Stimulated activated CD4-positive, alpha-beta T cell treated with anti-CD3 and anti-CD28 coated beads, Interleukin-12 subunit alpha, Interleukin-12 subunit beta, amount 100 ng/mL, for 24 hours (primary cell): ENCODE data around the gene TSKU.

Experiments
- DNase-seq, 2 experiments: peaks; one replicate each; pipeline ENCODE4 v3.0.0-alpha.2; 2020; ENCODE audit warnings: low read depth in 2 of 2

The TSKU gene

DNA sequence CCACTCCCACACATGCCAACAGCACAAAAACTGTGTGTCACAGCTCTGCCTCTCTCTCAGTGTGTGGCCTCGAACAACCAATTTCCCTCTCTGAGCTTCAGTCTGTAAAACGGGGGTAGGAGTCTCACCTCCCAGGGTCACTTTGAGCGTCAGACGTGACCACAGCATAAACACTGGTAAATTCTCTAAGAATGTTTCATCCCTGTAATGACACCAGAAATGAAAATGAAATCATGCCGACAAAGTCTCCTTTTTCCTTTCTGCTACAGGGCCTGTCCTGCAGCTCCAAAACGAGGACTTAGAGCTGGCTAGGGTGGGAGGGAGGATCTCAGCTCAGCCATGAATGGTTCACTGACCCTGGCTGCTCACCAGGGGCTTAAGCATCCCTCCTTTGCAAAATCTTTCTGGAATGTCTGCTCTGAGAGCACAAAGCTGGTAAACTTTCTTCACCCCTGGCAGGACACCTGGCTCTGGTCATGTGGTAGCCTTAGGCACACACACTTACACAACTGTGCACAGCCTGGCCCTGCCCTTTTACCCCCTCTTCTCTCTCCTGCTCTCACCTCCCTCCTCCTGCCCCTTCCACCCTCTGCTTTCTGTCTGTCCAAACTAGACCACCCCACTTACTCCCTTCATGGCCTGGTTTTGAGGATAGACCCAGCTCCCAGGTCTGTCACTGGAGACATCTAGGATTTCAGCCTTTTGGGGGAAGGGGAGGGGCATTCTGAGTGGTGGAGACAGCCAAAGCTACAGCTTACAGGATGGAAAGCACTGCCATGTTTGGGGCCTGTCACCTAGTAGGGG lies 12.3 kb upstream of the TSKU start:
- DNase-seq: no peak

DNA sequence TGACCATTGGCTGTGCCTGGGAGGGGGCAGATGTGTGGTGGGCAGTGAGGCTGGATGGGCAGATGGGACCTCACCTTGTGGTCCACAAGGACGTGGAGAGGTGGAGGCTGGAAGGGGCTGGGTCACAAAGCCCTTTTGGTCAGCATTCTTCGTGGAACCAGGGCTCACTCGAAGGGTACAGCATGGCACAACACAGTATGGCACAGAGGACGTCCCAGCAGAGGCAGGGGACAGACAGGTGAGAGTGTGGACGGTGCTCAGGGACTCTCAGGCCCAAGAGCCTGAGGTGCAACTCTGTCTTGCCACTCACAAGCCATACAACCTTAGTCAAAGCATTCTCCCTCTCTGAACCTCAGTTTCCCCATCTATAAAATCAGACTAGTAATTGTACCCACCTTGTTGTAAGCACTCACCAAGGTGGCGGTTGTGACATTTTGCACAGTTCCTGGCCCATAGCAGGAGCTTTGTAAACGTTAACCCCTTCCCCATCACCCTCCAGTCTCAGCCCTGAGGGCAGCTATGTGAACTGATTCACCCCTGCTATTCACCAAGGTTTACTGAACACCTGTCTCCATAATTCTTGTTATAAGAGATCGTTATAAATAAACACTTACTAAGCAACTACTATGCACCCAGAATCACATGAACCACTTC lies 11.6 kb upstream of the TSKU start:
- DNase-seq: no peak

DNA sequence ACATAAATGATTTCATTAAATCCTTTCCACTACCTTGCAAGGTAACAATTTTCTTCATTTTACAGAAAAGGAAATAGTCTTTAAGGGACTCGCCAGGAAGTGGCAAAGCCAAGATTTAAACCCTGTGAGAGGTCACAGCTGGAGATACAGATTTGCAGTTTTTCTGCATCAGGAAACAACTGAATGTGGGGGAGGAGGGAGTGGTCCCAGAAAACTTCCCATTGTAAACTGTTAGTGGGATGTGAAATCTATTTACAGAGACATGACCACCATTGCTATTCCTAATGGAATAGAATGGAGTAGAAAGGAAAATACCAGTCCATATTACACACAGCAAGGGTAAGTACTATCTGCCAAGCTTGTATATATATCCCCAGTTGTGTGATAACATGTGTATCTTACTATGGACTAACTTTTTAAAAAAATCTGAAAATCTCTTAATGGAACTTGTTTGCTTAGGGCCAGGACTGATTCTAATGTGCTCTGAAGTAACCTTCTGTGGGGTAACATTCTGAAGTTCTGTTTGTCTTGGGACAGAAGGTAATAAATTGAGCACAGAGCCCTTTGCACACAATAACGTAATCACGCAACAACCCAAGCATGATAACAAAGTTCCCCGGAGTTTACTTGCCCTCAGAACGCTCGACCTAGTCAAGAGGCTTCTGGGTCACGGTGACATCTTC lies 10.9 kb upstream of the TSKU start:
- no peak for DNase-seq

DNA sequence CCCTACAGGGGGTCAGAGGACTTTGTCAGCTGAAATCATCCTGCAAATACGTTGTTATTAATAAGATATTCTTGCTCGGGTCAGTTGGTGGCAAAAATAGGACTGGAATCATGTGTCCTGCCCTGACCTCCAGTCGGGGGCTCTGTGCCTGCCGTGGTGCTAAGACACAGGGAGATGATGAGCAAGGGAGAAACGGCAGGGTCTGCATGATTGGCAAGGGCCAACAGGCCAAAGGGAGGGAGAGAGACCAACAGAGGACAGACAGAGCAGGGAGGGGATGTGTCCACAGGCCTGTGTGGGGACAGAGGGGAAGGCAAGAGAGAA lies 10.4 kb upstream of the TSKU start:
- DNase-seq: no peak

DNA sequence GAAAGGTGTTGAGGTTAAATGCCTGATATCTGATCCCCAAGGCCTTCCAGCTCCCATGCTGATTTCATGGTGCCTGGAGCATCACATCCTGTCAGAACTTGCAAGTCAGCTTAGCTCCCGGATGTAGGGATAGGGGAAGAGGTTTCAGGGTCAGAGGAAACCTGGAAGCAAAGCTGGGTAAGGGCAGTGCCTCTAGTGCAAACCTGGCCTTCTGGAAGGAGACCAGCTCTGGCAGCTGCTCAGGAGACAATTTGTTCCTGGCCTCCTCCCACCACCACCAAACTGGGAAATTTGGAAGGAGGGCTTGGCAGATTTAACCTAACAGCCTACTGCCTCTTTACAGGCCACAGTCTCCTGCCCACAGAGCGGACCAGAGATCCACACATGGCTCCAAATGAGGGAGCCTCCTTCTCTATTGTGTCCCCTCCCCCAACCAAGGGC lies 9.2 kb upstream of the TSKU start:
- DNase-seq: no peak

DNA sequence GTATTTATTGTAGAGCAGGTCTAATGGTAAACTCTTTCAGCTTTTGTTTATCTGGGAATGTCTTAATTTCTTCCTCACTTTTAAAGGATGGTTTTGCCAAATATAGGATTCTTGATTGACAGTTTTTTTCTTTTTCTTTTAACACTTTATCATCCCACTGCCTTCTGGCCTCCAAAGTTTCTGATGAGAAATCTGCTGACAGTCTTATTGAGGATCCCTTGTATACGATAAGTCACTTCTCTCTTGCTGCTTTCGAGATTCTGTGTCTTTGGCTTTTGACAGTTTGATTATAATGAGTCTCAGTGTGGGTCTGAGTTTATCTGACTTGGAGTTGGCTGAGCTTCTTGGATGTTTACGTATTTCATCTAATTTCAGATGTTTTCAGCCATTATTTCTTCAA lies 6.7 kb upstream of the TSKU start:
- DNase-seq: no peak

DNA sequence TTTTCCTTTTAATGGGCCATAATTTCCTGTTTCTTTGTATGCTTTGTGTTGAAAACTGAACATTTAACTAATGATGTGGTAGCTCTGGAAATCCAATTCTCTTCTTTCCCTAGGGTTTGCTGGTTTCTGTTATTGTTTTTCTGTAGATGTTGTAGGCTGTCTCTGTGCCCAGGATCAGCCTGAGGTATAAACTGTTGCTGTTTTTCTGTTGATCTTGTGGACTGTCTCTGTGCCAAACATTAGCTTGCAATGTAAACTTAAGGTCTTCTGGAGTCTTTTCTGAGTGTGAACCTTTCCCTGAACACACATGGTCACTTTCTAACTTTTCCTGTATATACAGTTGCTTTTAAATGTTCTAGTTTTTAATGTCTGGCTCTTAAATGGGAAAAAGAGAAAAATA lies 5.9 kb upstream of the TSKU start:
- no peak for DNase-seq

DNA sequence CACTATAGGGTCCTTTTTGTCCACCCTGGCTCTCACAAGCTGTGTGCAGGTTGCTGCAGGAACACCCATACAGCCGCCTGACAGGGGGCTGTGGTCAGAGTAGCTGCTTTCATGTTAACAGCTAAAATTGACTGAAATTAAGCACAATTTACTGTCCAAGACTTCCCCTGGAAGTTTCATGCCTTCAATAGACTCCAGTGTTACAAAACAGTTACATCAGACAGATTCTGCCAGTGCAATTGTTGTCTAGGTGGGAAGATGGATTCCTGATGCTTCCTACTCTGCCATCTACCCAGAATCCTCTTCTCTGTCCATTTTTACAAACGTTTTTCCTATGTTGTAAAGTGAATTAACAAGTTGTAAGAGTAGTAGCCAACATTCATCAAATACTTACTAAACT lies 5.3 kb upstream of the TSKU start:
- DNase-seq: no peak

DNA sequence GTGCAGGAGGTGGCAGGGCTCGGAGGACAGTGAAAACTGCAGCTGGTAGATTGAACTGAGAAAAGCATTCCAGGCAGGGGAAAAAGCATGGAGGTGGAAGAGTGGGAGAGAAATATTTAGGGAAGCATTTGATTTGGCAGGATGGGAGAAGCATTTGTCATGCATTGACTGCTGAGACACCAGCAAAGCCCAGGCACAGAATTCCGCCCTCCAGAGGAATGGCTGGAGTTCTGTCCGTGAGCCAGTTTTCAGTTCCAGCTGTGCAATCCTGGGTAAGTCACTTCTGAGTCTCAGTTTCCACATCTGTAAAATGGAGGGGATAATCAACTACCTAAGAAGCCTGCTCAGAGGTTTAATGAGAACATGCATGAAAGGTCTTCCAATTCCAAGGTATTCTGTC lies 4.3 kb upstream of the TSKU start:
- no peak for DNase-seq

DNA sequence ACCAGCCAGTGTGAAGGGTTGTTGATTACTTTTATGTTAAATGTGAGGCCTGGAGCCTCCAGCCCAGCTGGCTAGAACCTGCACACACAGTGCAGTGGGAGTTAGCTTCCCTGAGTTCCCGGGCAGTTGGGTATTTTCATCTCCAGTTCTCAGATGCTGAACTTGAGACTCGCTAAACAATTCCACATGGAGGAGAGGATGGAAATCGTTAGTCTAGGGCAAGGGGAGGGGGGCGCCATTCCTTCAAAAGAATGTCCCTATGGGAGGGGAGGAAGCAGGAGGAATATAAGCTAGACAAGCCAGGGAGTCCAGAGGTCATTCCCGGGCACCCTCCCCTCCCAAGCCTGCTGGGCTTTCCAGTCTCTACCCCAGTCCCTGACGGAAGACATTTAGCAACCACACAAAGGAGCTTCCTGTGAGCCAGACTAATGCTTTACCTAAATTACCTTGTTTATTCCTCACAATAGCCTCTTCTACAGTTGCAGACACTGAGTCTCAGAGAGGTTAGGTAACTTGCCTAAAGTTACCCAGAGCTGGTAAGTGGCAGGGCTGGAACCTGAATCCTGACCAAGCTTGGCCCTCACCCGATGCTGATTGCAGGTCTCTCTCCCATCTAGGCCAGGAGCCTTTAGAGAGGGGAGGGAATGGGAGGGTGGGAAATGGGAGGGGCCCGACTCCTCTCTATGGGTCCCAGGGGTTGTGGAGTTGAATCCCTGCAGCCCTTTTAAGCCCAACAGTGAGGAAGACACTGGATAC lies 1.9 kb upstream of the TSKU start:
- no peak for DNase-seq

DNA sequence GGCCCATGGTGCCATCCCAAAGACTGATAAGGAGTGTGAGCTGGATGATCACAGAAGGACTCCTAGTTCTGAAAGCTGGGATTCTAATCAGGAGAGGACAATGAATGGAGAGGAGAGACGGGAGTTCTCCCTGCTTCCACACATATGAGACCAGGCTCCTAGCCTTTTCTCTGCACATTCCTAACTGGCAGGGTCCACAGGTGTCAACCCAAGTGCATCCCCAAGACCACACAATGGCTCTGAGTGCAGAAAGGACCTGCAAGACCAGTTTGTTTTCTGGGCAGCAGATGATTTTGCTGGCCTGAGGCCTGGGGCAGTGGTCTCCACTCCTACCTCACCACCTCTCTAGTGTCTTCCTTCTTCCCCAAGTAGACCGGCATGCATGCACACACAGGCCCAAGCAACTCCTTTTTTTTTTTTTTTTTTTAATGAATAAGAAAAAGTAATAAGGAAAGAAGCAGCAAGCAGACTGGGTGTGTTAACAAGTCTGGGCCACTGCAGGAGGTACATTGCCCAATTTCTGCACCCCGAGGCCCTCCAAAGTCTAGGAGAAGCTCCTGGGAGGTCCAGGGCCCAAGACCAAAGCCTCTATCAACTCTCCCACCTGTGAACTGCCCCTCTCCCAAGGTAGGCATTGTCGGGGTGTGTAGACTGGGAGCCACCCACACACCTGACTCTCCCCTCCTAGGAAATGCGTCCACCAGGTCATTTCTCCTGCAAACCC lies 1.2 kb upstream of the TSKU start:
- DNase-seq: no peak

DNA sequence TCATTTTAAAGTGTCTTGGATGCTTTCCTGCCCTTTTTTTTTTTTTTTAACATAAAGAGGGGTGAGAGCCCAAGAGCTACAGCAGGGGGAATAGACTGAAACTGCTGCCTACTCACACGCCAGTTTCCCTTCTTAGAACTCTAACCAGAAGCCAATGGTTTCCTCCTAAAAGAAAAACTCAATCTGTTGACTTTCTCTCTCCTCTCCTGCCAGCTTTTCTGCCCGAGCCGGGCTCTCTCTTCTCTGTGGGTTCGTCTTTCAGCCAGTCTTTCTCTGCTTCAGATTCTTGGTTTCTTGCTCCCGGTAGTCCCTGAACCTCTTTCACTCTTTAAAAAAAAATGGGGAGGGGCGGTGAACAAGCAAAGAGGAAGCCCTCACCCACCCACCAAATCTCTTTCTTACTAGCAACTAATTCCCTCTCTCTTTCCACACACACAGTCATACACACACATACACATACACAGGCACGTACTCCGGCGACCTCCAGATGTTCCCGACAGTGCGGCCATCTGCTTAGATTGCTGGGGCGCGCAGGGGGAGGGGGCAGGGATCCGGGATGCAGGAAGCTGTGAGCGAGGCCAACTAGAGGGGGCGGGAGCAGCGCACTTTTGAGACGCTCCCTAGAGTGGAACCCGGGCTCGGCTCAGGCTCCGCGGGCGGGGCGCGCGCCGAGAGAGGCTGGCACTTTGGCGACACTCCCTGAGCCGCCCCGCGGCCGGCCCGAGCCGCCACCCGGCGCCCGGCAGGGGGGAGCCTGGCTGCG lies 444 bp upstream of the TSKU start:
- peak in 1 of 2 experiments; percentile 52 for DNase-seq

DNA sequence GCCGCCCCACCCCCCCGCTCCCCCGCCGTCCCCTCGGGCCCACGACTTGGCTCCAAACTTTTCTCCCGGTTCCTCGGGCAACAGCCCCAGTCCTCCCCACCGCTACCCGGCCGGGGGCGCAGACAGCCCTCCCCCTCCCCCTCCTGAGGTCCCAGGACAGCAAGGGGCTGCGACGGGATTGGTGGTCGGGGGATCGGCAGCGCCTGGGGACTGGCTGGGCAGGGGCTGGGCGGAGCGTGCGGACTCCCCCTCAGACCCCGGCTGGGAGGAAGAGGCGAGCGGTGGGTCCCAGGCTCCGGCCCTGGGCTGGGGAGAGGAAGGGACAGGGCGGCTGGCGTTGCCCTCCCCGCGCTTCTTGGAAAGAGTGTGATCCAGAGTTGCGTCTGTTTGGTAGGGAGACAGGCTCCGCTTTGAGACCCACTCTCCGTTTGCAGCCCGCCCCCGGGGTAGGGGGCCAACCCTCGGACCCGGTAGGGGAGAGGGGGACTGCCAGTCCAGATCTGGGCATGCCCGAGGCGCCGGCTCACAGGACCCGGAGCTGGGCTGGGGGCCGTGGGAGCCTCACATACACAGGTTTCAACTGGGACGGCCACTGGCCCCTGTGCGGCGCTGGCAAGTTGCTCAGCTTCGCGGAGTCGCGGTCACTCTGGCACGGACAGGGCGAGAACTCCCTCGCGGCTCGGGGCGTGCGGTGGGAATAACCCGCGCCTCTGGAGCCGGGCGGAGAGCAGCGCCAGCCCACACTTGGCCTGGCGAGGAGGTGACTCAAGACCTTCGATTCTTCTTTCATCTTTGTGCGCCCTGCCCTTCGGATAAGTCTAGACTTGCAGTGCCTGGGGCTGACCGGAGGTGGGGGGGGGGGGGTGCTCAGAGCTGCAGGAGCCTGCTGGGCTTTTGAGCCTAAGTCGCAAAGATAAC lies 999 bp downstream of the TSKU start:
- DNase-seq: no peak

DNA sequence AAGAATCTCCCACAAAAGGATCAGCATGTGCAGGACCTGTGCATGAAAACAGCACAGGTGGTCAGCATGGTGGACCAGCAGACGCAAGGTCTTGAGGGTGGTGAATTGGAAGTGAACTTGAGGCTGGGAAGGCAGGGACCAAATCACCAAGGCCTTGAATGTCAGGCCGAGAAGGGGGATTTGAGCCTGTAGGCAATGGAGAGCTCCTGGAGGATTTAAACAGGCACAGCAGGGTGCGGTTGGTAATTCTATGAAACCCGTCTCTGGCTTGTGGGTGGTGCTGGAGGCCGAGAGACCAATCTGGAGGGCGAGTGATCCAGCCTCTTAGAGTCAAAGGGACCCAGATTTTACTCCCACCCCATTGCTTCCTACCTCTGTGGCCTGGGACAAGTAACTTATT lies 2.4 kb downstream of the TSKU start:
- DNase-seq: no peak

DNA sequence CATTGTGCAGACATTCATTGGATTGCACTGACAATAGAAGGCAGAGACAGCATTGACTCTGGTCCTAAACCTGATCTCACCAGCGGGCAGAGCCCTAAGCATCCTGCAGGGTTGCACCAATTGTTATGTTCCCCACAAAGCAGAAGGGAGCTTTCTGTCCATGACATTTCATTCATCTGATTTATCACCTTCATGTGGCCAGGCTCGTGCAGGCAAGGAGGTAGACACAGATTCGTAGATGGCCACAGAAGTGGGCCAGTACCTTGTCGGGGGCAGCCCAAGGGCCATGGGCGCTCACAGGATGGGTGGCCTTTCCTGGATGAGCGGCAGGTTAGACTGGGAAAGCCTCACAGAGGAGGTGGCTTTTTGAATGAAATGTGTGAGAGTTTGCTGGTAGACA lies 2.9 kb downstream of the TSKU start:
- DNase-seq: no peak

DNA sequence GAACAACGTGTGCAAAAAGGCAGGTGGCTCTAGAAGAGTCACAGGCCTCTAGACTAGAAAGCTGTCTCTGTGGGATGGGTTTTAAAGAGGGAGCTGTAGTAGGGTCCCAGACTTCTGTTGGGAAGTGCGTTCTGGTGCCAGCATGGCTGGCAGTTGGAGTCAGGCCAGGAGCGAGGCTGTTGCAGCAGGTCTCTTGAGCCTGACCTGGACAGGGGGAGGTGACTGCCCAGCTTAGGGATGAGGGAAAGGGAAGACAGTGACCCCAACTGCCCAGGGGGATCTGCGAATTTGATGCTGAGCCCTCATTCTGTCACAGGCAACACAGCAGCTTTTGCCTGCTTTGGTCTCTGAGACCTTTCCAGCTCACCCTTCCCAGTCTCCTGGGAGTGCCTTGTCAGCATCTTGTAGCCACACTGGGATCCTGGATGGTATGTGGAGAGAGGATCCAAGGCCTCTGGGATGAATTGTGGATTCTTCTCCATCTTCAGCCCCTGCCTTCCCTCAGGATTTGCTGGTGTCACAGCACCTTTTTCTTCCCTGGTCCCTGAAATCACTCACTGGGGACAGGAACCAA lies 3.4 kb downstream of the TSKU start:
- no peak for DNase-seq

DNA sequence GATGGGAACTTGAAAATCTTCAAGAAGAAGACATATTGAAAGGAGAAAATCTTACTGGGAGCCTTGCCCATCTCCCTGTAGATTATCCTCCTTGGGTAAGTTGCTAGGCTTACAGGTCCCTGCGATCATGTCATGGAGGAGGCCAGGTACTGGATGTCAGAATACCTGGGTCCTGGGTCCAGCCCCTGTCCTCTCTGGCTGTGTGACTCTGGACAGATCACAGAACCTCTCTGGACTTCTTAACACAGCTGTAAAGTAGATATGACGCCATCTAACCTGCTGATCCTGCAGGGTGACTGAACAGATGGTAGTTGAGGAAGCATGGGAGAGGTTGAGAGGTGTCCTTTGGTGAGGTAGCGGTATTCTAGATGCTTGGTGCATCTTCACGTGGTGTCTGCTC lies 4.1 kb downstream of the TSKU start:
- DNase-seq: no peak

DNA sequence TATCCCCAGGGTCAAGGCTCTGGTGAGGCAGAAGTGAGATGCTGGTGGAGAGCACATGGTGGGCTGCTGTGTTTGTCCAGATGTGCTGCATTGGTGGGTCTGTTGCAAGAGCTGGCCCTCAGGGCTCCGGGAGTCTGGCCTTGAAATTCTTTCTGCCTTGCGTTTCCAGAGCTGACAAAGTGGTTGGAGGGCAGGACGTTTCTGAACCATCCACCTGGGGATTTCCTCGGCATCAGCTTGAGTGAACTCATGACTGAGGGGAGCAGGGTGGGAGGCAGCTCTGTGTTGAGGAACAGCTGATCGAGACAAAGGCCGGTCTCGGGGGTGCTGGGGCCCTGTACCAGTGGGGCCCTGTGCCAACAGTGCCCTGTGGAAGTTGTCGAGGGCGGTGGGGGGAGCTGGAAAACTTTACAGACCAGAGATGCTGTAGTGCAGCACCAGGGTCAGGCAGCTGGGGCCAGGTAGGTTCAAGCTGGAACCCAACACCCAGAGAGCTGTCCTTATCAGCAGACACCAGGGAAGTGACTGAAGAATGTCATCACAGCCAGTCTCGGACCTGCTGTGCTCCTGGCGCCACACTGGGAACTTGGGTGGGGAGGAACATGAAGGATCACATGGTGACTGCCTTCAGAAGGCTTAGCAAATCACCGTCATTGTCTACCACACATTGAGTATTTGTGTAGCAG lies 4.9 kb downstream of the TSKU start:
- DNase-seq: no peak
